CD4-positive, alpha-beta T cell treated with Interleukin-21 for 1 hour (primary cell): Measurements from ENCODE around the gene RAB14.
"Not testable (repeated sequence)": the region's sequence is repeated elsewhere in the genome, so short reads cannot be mapped to it uniquely, and the experiment has no call there.

Source experiments
- DNase-seq: peaks from one replicate; pipeline ENCODE4 v3.0.0-alpha.2; 2020

Gene RAB14

DNA sequence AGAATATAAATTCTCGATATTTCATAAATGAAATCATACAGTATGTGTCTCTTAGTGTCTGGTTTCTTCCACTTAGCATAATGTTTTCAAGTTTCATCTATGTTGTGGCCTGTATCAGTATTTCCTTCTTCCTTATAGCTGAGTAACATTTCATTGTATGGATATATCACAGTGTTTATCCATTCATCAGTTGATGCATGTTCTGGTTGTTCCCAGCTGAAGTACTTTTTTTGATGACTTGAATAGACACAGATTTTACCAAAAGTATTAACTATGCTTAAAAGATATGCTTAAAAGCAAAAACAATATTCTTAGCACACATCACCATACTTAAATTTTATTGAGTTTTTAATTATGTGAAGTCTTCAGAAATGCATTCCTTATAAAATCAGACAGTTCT lies 12.7 kb downstream of the RAB14 start:
- no peak for DNase-seq

GRCh38 chr9:121187636-121188305 lies 13.9 kb downstream of the RAB14 start:
- DNase-seq: no peak

GRCh38 chr9:121185774-121186403 lies 15.8 kb downstream of the RAB14 start:
- no peak for DNase-seq

- DNase-seq: no peak
Observed at GRCh38 chr9:121185178-121185745, 16.4 kb downstream of the RAB14 start.

DNA sequence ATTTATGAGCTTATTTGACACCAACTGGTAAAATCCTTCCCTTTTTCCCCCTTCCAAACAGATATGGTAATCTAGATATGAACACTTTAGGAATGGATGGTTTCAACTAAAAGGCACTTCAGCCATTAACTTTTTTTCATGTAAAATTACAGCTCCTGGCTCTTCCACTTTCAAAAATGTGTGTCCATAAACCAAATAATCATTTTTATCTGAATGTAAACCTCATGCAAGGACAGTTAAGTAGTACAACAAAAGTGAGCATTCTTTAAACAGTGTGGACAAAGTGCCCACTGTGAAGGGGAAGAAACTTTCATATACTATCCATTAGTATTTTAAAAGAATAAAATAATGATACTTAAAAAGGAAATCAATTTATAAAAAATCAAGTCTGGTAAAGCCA lies 17.2 kb downstream of the RAB14 start:
- no peak for DNase-seq

GRCh38 chr9:121183666-121184423 lies 17.8 kb downstream of the RAB14 start:
- DNase-seq: no peak

DNA sequence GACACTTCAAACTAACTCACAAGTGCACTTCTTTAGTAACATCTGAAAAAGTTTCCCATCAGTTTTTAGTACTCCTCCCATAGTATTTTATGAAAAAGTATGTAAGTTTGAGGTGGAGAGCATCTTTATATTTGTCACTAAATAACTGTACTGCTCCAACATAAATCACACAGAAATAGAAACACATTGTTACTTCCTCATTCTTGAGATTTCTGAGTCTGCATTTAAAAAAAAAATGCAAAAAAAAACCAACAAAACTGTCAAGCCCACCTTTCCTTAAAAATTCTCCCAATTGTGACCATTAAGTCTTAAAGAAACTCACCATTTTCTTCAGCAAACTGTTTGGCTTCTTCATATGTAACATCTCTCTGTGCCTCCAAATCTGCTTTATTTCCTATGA lies 18.7 kb downstream of the RAB14 start:
- DNase-seq: no peak

DNA sequence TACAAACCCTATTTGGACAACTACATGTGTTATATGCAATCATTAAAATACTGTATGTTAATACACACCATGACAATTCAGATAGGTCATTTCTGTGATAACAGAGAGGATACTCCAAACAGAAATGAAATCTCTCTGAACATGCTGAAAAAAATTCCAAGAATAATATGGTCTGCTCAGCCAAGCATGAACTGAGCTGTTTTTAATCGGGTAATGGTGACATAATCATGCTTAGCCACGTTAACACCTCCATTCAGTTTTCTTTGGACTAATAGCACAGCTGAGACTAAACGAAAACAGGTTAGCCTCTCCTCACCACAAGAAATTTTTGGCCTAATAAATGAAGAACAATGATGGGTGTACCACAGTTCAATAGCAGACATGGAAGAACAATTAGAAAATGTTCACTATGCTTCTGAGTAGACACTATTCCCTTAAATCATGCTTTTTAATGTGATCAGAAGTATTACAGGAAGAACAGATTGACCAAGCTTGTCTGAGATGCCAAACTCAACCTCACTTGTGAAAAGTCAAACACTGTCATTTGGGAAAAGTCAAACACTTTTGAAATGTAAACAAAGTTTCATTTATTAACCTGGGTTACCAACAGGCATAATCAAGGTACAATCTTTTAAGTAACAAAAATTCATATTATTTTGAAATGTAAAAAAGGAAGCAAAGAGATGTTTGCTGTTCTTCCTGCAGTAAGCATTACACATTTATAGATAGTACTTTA lies 19.4 kb downstream of the RAB14 start:
- DNase-seq: no peak

DNA sequence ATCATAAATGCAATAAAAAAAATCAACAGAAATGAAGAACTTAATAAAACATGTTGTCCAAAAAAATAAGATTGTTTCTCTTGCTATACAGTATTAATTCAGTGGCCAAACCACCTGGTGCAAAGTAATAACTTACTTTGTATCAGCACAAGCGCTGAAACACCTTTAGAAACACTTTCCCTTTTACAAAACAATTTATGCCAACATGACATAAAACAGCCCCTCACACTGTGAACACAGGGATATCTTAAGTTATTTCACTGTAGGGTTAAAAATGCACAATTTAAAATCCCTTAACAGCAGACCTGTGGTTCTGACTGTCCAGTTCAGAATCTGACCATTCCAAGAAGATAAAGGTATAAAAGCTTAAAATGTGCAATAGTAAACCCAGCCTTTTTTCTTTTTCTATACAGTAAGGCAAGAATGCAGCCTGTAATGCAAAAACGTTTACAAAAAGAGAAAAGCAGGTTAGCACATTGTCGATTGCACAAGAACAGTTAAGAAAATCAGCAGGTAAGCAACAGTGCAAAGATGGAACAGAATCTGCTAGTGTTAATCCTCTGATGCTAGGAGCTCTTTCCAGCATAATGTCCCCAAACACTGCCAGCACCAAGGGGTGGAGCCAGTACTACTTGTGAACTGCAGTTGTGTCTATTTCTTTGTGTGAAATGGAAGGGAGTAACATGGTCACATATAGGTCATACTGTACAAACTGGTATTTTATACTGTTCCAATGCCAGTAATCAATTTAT lies 21.6 kb downstream of the RAB14 start:
- no peak for DNase-seq

DNA sequence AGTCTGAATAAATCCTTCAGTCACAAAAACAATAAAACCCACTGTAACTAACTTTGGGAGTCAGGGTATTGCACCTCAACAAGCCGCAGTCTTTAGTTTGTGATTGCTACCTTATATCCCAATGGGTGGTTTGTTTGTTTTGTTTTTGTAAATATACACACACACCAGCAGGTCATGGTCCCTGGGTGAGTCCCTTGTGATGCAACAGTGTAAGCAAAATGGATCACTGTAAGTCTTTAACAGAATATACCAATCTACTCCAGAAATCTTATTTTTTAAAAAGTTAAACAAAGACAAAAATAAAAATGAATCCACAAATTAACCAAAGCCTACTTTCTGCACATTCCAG lies 22.3 kb downstream of the RAB14 start:
- DNase-seq: not testable (repeated sequence)

DNA sequence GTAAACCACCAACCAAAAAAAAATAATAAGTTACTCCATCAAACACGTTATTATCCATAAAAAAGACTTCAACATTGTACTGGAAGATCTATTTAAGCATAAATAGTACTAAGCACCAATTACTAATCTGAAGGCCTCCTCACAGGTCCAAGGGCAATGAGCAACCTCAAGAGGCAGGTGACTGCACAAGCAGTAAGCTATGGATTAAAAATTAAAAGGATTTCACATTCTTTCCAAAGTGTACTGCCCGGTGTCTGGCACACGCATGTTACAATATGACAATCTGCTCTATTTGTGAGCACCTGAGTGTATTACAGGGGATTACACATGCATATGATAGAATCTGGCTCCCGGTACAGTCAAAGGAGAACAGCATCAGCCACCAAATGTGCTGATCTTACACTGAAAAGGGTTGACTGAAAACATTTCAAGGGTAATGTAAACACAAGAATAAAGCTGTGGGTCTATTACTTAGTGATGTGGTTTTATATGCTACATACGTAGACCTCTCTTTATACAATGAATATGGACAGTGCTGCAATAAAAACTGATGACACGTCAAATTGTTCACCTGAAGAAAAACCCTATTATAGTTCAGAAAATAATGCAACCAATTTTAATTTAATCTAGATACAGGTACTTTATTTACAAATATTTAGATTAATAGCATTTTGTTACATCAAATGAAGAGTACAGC lies 22.8 kb downstream of the RAB14 start:
- DNase-seq: no peak

- DNase-seq: no peak
Observed at GRCh38 chr9:121173501-121173900, 28.2 kb downstream of the RAB14 start.

DNA sequence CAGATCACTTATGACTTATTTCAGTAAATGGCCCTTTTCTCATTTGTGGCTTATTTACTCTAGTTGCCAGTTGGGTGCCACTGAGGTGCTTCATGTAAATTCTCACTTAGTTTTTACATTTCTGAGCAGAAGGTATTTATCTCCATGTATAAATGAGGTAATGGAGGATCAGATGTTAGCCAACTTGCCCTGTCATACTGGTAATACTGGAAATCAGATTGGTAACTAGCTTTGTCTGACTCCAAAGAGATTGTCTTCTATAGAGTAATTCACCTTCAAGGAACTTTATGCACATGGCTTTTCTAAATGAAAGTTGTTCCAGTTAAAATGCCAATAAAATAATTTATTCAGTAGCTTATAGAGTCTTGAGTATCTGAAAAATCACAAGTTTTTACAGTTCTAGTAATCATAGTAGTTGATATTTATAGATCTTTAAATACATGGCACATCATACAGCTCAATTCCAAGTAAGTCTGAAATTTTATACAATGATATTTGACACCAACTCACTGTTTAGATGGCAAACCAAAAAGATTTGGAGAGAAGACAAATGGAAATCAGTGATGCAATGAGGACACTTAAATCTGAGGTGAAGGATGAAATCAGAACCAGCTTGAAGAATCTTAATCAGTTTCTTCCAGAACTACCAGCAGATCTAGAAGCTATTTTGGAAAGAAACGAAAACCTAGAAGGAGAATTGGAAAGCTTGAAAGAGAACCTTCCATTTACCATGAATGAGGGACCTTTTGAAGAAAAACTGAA lies 28.8 kb downstream of the RAB14 start:
- no peak for DNase-seq

DNA sequence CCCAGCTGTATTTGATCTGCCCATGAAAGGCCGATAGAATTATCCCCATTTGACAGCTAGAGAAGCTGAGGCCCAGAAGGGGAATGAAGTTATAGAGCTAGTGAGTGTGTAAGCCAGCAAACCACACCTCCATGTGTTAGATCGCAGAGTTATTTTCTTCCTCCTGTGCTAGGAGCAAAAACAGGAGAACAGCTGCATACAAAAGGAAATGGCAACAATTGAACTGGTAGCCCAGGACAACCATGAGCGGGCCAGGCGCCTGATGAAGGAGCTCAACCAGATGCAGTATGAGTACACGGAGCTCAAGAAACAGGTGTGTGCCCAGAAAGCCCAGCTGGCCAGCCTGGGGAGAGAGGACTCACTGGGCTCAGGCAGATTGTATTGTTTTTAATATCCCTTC lies 30.4 kb downstream of the RAB14 start:
- no peak for DNase-seq

DNA sequence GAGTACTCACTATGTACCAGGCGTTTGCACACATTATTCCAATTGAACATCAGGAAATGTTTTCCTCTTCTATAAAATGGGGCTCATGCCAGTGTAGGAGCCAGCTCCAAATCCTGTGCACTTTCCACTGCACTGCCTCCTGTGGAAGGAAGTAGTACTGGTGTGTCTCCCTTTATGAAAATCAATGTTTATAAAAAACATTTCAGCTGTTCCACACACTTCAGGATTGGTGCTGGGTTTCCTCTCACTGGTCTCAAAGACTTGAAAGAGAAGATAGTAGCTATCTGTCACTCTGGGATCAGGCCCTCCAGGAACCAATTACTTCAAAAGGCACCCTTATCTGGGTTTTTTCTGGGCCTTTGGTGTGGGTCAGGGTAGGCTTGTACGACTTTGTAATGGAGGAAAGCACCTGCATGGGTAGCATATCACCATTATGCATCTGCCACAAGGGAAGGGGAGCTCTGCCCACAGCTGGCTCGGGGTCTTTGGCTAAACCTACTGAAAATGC lies 32.5 kb downstream of the RAB14 start:
- peak; percentile 42 for DNase-seq

DNA sequence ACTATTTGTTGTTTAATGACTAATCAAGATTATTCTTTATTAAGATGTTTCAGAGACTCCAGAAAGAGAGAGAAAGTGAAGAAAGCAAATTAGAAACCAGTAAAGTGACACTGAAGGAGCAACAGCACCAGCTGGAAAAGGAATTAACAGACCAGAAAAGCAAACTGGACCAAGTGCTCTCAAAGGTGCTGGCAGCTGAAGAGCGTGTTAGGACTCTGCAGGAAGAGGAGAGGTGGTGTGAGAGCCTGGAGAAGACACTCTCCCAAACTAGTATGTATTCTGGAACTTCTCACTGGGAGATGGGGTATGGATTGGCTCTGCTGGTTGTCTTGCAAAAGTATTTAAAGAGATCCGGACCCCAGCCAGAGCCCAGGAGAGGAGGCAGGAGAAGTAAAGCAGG lies 33.6 kb downstream of the RAB14 start:
- no peak for DNase-seq

DNA sequence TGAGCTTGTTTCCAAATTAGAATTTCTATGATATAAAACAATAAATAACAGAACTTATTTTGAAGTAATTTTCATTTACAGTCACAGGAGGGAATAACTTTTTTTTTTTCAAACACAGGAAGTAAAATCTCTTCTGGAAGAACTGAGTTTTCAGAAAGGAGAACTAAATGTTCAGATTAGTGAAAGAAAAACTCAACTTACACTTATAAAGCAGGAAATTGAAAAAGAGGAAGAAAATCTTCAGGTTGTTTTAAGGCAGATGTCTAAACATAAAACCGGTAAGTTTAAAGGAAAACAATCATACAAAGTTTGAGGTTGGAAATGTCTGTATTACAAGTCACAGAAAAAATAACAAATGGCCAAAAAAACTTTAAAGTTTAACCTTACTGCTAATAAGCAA lies 41.6 kb downstream of the RAB14 start:
- DNase-seq: no peak

DNA sequence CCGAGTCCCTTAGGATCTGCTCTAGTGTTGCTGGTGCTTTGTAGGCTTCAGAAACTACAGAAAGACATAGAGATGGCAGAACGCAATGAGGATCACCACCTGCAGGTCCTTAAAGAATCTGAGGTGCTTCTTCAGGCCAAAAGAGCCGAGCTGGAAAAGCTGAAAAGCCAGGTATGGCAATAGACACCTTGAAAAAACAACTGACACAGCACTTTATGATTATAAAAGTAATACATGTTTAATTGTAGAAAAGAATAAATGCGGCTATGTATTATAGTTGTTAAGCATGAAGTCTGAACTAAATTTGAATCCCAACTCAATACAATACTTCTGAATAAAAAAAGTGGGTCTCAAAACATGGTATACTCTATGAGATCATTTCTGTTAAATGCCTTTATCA lies 43.7 kb downstream of the RAB14 start:
- no peak for DNase-seq

DNA sequence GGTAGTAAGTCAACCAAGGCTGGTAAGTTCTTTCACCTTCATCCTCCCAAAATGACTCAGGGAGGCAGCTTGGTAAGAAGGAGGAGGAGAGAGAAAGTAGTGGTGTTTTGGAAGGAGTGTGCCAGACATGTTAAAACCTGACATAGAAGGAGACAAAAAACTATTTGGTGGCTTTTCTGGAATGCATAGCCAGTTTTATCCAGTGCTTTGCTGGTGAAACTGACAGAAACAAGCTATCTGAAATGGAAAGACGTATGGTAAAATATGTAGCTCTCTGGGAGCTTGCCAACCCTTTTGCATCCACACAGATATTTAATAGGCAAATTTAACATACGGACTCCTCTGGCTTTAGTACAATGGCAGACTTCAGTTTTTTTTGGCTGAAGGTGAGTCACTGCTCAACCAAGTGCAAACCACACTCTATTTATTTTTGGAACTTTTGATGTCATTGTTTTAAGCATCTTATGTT lies 45.4 kb downstream of the RAB14 start:
- DNase-seq: peak; percentile 20

- DNase-seq: no peak
Observed at GRCh38 chr9:121154782-121155181, 46.9 kb downstream of the RAB14 start.

DNA sequence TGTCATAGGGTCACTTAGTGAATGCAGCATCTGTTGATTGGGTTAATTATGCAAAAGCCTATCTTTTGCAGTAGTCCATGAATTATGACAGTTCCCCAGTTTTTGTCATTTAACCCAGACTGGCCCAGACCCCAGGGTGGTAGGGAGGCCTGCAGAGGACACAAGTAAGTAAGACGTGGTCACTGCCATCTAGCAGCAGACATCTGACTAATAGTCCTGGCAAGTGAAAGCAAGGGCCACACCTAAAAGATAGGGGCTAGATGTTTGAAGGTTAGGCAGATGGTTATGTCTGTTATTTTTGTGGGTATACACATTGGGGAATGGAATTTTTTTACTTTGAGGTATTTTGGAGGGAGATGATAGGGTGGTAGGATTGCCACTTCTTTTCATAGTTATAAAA lies 48.0 kb downstream of the RAB14 start:
- no peak for DNase-seq
